Dedifferentiated amniotic fluid mesenchymal stem cell (primary cell): Measurements from ENCODE around the gene PANK3.
"Not testable (repeated sequence)": the region's sequence is repeated elsewhere in the genome, so short reads cannot be mapped to it uniquely, and the experiment has no call there.

Experiments used
- DNase-seq: peaks from one replicate; pipeline ENCODE4 v3.0.0-alpha.2; 2016; ENCODE audit errors: extremely low spot score

The PANK3 gene

DNA sequence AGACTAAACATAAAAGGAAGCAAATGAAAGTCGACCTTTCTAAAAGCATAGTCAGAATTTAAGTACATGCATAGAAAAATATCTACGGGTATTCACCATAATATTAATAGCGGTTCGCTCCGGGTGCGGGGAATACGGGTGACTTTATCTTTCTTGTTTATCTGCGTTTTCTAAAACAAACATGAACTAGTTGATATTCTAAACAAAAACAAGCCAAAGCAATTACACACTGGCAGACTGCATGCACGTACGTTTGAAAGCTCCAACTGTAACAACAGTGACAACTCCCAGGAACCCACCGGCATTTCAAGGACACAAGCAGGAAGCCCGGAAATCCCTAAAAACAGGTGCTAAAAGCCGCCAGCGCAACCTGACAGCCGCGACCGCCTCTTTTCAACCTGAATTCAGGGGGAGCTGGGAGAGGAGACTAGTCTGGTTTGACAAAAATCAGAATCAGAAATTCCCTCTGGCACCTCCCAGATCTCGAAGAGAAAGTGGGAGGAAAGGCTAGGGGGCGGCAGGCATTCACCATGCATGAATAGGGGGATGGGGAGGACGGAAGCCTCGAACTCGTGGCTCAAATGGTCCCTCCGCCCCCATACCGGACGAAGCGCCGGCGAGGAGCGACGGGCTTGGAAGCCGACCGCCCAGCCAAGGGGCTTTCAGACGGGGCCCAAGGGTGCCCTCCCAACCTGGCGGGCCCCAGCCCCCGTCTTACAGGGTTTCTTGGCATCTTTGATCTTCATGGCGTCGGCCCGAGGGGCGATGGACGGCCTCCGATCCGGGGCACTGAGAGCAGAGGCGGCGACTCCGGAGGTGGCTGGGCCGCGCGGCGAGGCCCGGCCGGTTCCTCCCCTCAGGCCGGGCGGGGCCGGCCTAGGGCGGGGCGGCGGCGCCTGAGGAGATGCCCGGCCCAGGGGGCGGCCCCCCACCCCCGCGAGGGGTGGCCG, at the start of gene PANK3:
PANK3 (minus strand) TSS at position 831 of the 950 bp plus-strand sequence; CDS start at position 746, 85 bp downstream.
- no peak for DNase-seq

DNA sequence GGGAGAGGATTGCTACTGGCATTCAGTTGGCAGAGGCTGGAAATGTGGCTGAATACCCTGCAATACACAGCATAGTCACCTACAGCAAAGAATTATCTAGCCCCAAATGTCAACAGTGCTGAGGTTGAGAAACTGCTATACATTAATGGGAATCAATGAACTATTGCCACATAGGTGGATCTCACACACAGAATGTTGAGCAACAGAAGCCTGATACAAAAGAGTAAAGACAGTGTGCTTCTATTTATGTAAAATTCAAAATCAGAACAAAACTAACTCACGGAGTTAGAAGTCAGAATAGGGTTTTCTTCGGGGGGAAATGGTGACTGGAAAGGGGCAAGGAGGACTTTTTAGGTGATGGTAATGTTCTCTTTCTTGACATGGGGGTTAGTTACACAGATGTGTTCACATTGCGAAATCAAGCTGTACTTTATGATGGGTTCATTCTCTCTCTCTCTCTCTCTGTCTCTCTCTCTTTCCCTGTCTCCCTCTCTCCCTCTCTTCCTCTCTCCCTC, 45.7 kb upstream of the PANK3 start:
- no peak for DNase-seq

DNA sequence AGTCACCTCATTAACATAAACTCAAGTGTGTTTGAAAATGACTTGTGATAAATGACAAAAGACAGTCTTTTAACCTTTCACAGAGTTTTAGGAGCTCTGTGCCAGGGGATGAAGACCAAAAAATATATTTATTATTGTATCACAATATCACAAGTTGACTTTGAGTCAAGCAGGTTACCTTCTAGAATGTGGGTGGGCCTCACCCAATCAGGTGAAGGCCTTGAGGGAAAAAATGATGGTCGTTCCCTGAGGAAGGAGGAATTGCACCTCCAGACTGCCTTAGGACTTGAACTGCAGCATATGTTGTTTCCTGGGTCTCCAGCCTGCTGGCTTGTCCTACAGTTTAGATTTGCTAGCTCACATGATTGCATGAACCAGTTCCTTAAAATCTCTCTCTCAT, 41.6 kb upstream of the PANK3 start:
- no peak for DNase-seq

GRCh38 chr5:168614661-168615060, 35.5 kb upstream of the PANK3 start:
- no peak for DNase-seq

- no peak for DNase-seq
Measured at GRCh38 chr5:168613996-168614395, 34.8 kb upstream of the PANK3 start.

DNA sequence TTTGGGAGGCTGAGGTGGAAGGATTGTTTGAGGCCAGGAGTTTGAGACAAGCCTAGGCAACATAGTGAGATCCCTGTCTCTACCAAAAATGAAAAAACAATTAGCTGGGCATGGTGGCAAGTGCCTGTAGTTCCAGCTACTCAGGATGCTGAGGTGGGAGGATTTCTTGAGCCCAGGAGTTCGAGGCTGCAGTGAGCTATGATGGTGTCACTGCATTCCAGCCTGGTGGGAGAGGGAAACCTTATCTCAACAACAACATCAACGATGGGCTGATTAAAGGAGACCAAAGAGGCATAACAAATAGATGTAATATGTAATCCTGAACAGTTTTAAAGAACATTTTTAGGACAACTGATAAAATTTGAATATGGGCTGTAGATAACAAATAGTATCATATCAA, 34.2 kb upstream of the PANK3 start:
- no peak for DNase-seq

- no peak for DNase-seq
Measured at GRCh38 chr5:168612996-168613395, 33.8 kb upstream of the PANK3 start.

DNA sequence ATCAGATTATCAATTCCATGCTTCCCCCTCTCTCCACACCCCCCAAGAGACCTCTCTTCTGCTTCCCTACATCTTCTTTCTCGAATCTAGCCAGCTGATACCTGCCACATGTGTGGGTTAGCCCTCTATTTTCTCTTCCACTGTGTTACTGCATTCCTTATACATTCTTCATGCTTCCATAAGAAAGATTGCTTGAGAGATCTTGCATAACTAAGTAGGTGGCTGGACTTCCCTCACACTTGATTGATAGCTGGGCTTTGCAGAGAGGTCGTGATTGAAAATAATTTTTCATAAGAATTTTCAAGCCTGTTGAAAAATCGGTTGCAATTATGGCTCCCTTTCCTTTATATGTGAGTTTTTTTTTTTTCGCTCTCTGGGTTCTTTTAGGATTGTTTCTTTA, 33.0 kb upstream of the PANK3 start:
- DNase-seq = no peak

DNA sequence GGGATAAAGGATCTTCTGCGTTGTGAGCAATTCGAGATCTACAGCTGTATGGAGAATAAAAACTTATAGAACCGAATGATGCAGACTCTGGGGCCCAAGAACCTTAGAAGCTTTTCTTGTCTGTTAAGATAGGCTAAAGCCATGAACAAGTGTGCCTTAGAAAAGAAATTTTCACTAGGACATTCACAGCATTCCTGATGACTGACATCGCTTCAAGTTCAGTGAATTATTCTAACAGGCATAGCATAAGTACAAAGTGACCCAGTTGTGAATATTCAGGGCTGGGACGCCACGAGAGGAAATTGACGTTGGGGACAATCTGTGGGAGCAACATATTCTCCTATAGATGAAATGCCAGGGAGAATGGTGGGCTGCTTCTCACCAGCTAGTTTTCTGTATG, 32.0 kb upstream of the PANK3 start:
- peak; percentile 48 for DNase-seq

DNA sequence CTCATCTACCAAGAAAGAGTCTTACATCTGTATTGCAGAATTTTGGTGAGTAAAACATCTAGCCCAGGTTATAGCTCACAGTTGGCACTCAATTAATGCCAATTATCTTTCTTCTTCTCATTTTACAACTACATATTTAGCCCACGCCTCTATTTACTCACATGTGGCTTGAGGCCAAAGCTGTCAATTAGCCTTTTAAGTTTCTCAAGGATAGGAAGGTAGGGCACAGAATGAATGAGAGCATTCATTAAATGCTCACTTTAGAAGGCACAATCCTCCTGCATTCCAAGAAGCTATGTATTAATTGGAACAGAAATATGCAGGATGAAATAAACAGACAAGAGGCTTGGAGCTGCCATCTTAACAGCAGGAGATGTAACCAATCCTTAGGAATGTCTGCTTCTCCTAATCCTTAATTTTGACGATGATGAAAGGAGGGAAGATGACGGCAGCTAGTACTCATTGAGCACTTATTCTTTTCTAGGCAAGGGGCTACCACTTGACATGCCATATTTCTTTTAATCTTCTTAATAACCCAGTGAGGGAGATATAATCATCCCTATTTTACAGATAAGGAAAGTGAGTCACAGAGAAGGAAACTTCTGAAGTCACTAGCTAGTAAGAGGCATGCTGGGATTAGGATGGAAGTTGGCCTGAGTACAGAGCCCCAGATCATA, 30.8 kb upstream of the PANK3 start:
- no peak for DNase-seq

DNA sequence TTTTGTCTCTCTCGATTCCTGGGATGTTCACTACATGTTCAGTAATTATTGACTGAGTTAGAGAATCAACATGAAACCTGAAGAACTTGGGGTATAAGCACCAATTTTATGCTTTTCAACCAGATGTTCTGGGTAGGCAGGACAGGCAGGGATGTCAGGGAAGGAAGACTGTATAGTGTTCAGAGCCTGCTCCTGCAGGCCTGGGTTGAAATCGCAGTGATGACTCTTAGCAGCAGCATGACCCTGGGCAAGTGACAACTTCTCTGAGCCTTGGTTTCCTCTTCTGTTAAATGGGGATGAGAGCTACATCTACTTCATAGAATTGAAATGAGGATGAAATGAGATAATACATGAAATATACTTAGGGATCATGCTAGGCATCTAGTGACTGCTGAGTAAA, 29.7 kb upstream of the PANK3 start:
- no peak for DNase-seq

DNA sequence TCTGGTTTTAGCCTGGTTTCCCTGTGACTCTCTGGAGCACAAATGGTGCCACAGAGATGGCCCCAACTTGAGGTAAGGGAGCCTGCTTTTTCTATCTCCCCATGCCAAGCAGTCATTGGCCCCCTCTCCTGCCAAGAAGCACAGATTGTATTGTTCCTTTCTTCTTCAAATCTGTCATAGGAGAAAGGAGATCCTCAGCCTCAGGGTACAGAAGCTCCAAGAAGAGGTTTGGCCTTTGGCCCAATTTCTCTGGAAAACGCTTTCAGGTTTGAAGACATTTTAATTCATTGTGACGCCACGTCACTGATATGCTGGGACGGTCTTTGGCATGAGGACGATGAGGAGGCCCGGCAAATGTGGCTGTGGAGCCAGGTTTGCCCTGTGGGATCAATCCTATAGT, 29.2 kb upstream of the PANK3 start:
- no peak for DNase-seq

GRCh38 chr5:168607946-168608345, 28.8 kb upstream of the PANK3 start:
- DNase-seq = no peak

GRCh38 chr5:168606562-168606961, 27.4 kb upstream of the PANK3 start:
- no peak for DNase-seq

DNA sequence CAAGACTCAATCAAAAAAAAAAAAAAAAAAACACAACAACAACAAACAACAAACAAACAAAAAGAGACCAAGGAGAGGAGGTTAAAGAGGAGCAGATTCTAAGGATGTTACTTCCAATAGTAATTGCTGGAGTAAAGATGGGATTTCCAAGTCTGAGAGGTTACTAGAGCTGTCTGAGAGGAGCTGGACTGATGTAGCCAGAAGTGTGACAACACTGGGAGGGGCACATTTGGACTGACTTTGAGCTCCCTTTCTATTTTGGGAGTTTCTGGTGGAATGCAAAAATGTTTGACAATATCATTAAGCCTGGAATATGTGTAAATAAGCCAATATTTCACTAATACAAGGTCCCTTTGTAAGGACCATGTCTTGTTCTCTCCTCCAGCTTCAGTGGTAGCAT, 25.3 kb upstream of the PANK3 start:
- no peak for DNase-seq

DNA sequence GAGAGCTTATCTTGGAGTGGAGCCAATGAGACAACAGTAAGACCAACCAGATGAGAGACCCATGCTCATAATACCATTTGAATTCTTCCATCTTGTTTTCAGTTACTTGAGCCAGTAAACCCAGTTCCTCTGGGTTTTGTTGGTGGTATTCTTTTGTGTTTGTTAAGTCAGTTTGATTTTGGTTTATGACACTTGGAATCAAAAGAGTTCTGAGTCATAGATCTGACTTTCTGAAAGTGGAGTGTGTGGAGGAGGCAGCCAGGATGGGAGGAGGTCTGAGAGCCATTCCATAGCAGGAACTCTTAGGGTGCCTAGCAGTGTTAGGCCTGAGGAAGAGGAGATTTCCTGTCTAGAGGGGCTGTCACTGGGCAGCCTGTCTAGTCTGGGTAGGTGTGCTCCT, 24.6 kb upstream of the PANK3 start:
- no peak for DNase-seq

GRCh38 chr5:168602517-168602916, 23.3 kb upstream of the PANK3 start:
- DNase-seq = no peak

GRCh38 chr5:168601972-168602371, 22.8 kb upstream of the PANK3 start:
- DNase-seq = no peak

- peak; percentile 34 for DNase-seq
Measured at GRCh38 chr5:168600409-168600808, 21.2 kb upstream of the PANK3 start.

DNA sequence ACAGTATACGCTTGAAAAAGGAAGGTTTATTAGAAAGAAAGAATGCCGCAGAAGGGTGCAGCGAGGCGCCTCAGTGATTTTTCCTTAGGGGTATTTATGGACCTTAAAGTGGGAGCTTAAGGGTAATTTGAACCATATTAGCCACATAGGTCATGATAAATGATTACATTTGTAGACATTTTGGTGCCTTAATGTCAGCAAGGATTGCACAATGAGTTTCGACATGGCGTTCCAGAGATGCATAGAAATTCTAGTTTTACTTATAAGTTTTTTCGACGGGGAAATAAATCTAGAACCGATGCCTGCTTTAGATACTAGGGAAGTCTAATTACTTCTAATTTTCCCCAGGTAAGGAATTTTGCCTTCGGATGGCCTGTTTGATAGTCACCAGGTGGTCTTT, 20.7 kb upstream of the PANK3 start:
- DNase-seq = no peak

DNA sequence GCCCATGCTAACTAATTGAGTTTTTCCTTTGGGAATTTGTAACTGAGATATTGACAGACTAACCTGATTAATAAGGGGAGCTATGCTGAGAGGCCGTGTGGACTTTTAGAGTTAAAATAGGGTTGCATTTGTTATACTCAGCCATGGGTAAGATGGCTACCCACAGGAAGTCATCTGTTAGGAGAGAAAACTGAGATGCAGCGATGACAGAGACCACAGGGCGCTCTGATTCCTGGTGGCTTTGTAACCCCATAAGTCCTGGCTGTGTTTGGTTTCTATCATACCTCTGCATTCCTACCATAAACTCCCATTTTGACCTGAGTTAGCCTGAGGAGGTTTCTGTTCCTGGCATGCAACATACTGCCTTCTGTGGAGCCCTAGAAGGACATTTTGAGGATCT, 19.5 kb upstream of the PANK3 start:
- DNase-seq = no peak

DNA sequence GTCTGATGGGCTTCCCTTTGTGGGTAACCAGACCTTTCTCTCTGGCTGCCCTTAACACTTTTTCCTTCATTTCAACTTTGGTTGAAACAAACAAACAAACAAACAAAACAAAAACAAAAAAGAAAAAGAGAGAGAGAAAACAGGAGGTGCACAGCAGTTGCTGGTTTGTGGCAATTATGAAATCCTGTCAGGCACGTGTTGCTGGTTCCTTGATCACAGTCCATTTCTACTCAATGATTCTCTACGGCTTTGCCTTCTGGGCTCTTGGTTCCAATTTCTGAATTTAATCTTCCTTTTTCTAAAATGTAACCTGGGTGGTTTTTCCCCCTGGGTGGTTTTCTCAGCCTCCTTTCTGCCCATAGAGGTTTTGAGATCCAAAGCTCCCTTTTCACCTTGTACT, 17.8 kb upstream of the PANK3 start:
- no peak for DNase-seq

DNA sequence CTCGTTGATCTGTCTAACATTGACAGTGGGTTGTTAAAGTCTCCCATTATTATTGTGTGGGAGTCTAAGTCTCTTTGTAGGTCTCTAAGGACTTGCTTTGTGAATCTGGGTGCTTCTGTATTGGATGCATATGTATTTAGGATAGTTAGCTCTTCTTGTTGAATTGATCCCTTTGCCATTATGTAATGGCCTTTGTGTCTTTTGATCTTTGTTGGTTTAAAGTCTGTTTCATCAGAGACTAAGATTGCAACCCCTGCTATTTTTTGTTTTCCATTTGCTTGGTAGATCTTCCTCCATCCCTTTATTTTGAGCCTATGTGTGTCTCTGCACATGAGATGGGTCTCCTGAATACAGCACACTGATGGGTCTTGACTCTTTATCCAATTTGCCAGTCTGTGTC, 17.0 kb upstream of the PANK3 start:
- not testable (repeated sequence) for DNase-seq
